Caco-2 (cell line): ENCODE results near the gene NPIPB6. TPM values are rescaled to one million over a fixed set of nuclear protein-coding genes. Genes with fewer than 3 reads are reported as not detected.

Experiments
- BruUV-seq: library from RNA; stranded (reverse); fragments of 400-500 nt; replicated peaks from 2 replicates; lab custom pipeline; 2021; lab: Mats Ljungman, UMichigan
- CTCF ChIA-PET: fragments of 300-600 bp; sonication (Branson Sonifier 250); formaldehyde crosslinking; loops from one replicate; lab custom pipeline; 2022; ENCODE audit warnings: antibody characterized with exemption; lab: Charles Lee
- POLR2A ChIA-PET: fragments of 300-600 bp; sonication (Branson Sonifier 250); formaldehyde crosslinking; loops from one replicate; lab custom pipeline; 2022; ENCODE audit warnings: antibody characterized with exemption; lab: Charles Lee
- DNase-seq, 2 experiments: peaks; one replicate each; pipeline versions ENCODE4 v3.0.0 to v3.0.0-alpha.2; 2020 to 2022
- H3K27me3 ChIP-seq: replicated peaks from 2 replicates; pipeline ENCODE4 v1.6.0; 2011; ENCODE audit warnings: low read length; ENCODE audit not compliant: control insufficient read depth, insufficient read depth
- H3K36me3 ChIP-seq: 2 replicates; pipeline ENCODE4 v1.5.1; 2011; ENCODE audit warnings: low read length; ENCODE audit not compliant: control insufficient read depth, insufficient read depth
- H3K4me1 ChIP-seq: fragments of 250-450 bp; sonication (Bioruptor Pico); 2 replicates; pipeline ENCODE4 v1.5.1; 2020; ENCODE audit warnings: mild to moderate bottlenecking
- H3K4me3 ChIP-seq: 2 replicates; pipeline ENCODE4 v1.5.1; 2011; ENCODE audit warnings: low read depth, mild to moderate bottlenecking, control low read depth, low read length
- H3K9me3 ChIP-seq: fragments of 250-450 bp; sonication (Bioruptor Pico); 2 replicates; pipeline ENCODE4 v1.5.1; 2020; ENCODE audit warnings: mild to moderate bottlenecking, moderate library complexity
- H3K27ac Mint-ChIP-seq: one replicate; pipeline ENCODE4 v1.8.0; 2022; ENCODE audit warnings: mixed read lengths; ENCODE audit not compliant: unreplicated experiment
- H3K27me3 Mint-ChIP-seq: one replicate; pipeline ENCODE4 v1.8.0; 2022; ENCODE audit warnings: mixed read lengths; ENCODE audit not compliant: insufficient read depth, unreplicated experiment
- H3K36me3 Mint-ChIP-seq: one replicate; pipeline ENCODE4 v1.8.0; 2022; ENCODE audit warnings: mild to moderate bottlenecking, mixed read lengths; ENCODE audit not compliant: insufficient read depth, unreplicated experiment
- H3K4me1 Mint-ChIP-seq: one replicate; pipeline ENCODE4 v1.8.0; 2022; ENCODE audit warnings: low read depth, mixed read lengths; ENCODE audit not compliant: unreplicated experiment
- H3K4me3 Mint-ChIP-seq: one replicate; pipeline ENCODE4 v1.8.0; 2022; ENCODE audit warnings: mild to moderate bottlenecking, moderate library complexity, mixed read lengths; ENCODE audit not compliant: unreplicated experiment
- H3K9me3 Mint-ChIP-seq: one replicate; pipeline ENCODE4 v1.8.0; 2022; ENCODE audit warnings: mixed read lengths; ENCODE audit not compliant: unreplicated experiment
- intact Hi-C: fragments of 100-400 bp; cut with micrococcal nuclease; formaldehyde crosslinking; loops from one replicate; pipeline ENCODE4 v1.10.0; 2022; ENCODE audit not compliant: unreplicated experiment
- total RNA-seq: library from RNA; stranded (reverse); gene quantifications from 2 replicates; pipeline ENCODE4 v1.2.3, GENCODE V29; 2022
- TF ChIP-seq, protein P1 (sequence below), 2 experiments: fragments of 200-600 bp in 1 of 2; IDR thresholded peaks; 1 replicate in 1 of 2; 2 replicates in 1 of 2; pipeline versions ENCODE4 v1.5.1 to v1.8.0; 2011 to 2022; ENCODE audit warnings: antibody characterized with exemption in 1 of 2, control low read depth in 1 of 2, inconsistent platforms in 1 of 2, low read depth in 1 of 2, low read length in 1 of 2, mild to moderate bottlenecking in 1 of 2, moderate library complexity in 1 of 2; ENCODE audit not compliant: insufficient read depth in 1 of 2, severe bottlenecking in 1 of 2, unreplicated experiment in 1 of 2

NPIPB6 gene
- total RNA-seq, 1 experiment from 2014 or later, result 1.4 TPM

GRCh38 chr16:28304214-28304613 lies 59.1 kb downstream of the NPIPB6 start:
- no TSS peak for BruUV-seq
- no peaks in the 10 kb centered on the region for H3K9me3 ChIP-seq
- peaks cover 11% of the 10 kb centered on the region for H3K36me3 Mint-ChIP-seq
- no peak overlapping the region for H3K4me3 ChIP-seq
- no peak overlapping the region for H3K27ac Mint-ChIP-seq
- no peaks in the 10 kb centered on the region for H3K36me3 ChIP-seq
- H3K4me3 Mint-ChIP-seq, result no peak overlapping the region
- intact Hi-C loops, result no loop called here
- H3K9me3 Mint-ChIP-seq, result no peaks in the 10 kb centered on the region
- no peaks in the 10 kb centered on the region for H3K27me3 ChIP-seq
- no peaks in the 10 kb centered on the region for H3K27me3 Mint-ChIP-seq
- no peaks in the 10 kb centered on the region for H3K4me1 Mint-ChIP-seq
- peak in 1 of 2 experiments; percentile 65 for DNase-seq
- TF ChIP-seq, protein P1, sequence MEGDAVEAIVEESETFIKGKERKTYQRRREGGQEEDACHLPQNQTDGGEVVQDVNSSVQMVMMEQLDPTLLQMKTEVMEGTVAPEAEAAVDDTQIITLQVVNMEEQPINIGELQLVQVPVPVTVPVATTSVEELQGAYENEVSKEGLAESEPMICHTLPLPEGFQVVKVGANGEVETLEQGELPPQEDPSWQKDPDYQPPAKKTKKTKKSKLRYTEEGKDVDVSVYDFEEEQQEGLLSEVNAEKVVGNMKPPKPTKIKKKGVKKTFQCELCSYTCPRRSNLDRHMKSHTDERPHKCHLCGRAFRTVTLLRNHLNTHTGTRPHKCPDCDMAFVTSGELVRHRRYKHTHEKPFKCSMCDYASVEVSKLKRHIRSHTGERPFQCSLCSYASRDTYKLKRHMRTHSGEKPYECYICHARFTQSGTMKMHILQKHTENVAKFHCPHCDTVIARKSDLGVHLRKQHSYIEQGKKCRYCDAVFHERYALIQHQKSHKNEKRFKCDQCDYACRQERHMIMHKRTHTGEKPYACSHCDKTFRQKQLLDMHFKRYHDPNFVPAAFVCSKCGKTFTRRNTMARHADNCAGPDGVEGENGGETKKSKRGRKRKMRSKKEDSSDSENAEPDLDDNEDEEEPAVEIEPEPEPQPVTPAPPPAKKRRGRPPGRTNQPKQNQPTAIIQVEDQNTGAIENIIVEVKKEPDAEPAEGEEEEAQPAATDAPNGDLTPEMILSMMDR (IDR thresholded peaks at IDR 0.05; ENCODE audit: insufficient read depth in 1 of 2, low read depth in 1 of 2, low read length in 1 of 2, severe bottlenecking in 1 of 2, unreplicated experiment in 1 of 2), result no peak
- CTCF ChIA-PET, result interaction anchor here (0.6 kb wide), 1 partner anchor 26 kb away, joined by 3 read pairs; no protein-coding TSS in a partner anchor
- no peaks in the 10 kb centered on the region for H3K4me1 ChIP-seq
- POLR2A ChIA-PET, result no interaction called here

DNA sequence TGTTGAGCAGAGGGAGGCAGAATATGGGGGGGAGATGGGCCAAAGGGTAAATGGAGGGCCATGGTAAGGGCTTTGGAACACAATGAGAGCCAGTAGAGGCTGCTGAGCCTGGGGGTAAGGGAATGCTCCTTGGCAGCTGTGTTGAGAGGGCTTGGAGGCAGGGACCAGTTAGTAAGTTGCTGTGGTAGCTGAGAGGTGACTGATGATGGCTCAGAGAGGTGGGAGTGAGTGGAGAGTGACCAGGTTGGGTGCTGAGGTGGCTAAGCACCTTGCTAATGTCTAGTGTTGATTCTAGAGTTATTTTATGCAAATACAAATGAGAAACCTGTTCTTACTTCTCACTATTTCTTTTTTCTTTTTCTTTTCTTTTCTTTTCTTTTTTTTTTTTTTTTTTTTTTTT lies 60.2 kb downstream of the NPIPB6 start:
- Histone ChIP-seq H3K27me3 (no peaks in the 10 kb centered on the region), H3K4me1 (no peaks in the 10 kb centered on the region), H3K4me3 (no peak overlapping the region), H3K36me3 (no peaks in the 10 kb centered on the region), H3K9me3 (no peaks in the 10 kb centered on the region)
- H3K9me3 Mint-ChIP-seq, result no peaks in the 10 kb centered on the region
- peaks cover 5% of the 10 kb centered on the region for H3K36me3 Mint-ChIP-seq
- H3K4me1 Mint-ChIP-seq, result no peaks in the 10 kb centered on the region
- TF ChIP-seq, protein P1 (IDR thresholded peaks at IDR 0.05; ENCODE audit: insufficient read depth in 1 of 2, low read depth in 1 of 2, low read length in 1 of 2, severe bottlenecking in 1 of 2, unreplicated experiment in 1 of 2), result no peak
- DNase-seq, result no peak
- intact Hi-C loops, result no loop called here
- H3K27me3 Mint-ChIP-seq, result no peaks in the 10 kb centered on the region
- CTCF ChIA-PET, result interaction anchor here (0.6 kb wide), 1 partner anchor 207 kb away, joined by 4 read pairs; no protein-coding TSS in a partner anchor
- POLR2A ChIA-PET, result no interaction called here
- no peak overlapping the region for H3K4me3 Mint-ChIP-seq
- no peak overlapping the region for H3K27ac Mint-ChIP-seq
- no TSS peak for BruUV-seq

DNA sequence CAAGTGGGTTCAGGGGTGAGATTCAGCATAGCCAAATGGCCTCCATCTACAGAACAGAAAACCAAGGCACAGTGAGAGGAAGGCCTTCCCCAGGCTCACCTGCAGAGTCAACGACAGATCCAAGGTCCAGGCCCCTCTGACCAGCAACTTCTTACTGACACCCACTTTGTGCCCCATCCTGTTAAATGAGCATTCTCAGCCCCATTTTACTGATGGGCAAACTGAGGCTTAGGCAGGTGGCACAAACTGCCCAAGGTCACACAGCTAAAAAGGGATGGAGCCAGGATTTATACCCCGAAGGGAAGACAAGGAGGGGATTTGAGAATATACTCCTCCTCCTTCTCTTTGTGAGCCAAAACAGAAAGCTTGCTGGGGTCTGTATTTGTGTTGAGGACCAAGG lies 61.7 kb downstream of the NPIPB6 start:
- Histone ChIP-seq H3K36me3 (no peaks in the 10 kb centered on the region), H3K27me3 (no peaks in the 10 kb centered on the region), H3K4me1 (no peaks in the 10 kb centered on the region), H3K4me3 (no peak overlapping the region), H3K9me3 (no peaks in the 10 kb centered on the region)
- Mint-ChIP-seq H3K27ac (no peak overlapping the region), H3K36me3 (peaks cover 5% of the 10 kb centered on the region), H3K27me3 (no peaks in the 10 kb centered on the region), H3K4me1 (no peaks in the 10 kb centered on the region), H3K4me3 (no peak overlapping the region), H3K9me3 (no peaks in the 10 kb centered on the region)
- BruUV-seq, result no TSS peak
- CTCF ChIA-PET, result no interaction called here
- TF ChIP-seq, protein P1 (IDR thresholded peaks at IDR 0.05; ENCODE audit: insufficient read depth in 1 of 2, low read depth in 1 of 2, low read length in 1 of 2, severe bottlenecking in 1 of 2, unreplicated experiment in 1 of 2), result no peak
- intact Hi-C loops, result no loop called here
- POLR2A ChIA-PET, result no interaction called here
- DNase-seq, result no peak
